PC-3 (cell line): ENCODE results near the gene ZSWIM8. TPM values are rescaled to one million over a fixed set of nuclear protein-coding genes. Genes with fewer than 3 reads are reported as not detected.

Source experiments
- ATAC-seq: fragments of 200-7000 bp; cut with Tn5 transposase; 2 replicates; pipeline ENCODE4 v1.9.1; 2020; ENCODE audit warnings: mild to moderate bottlenecking, moderate library complexity
- BruUV-seq: library from RNA; stranded (reverse); fragments of 400-500 nt; replicated peaks from 2 replicates; lab custom pipeline; 2021; lab: Mats Ljungman, UMichigan
- CTCF ChIA-PET: fragments of 300-600 bp; sonication (Branson Sonifier 250); formaldehyde crosslinking; loops from one replicate; lab custom pipeline; 2022; ENCODE audit warnings: antibody characterized with exemption; lab: Charles Lee
- POLR2A ChIA-PET: fragments of 300-600 bp; sonication (Branson Sonifier 250); formaldehyde crosslinking; loops from one replicate; lab custom pipeline; 2022; ENCODE audit warnings: antibody characterized with exemption; ENCODE audit not compliant: unreplicated experiment; lab: Charles Lee
- DNase-seq: peaks from one replicate; pipeline ENCODE4 v3.0.0-alpha.2; 2015
- H2AFZ ChIP-seq: fragments of 300-600 bp; sonication (generic); 2 replicates; pipeline ENCODE4 v1.6.0; 2016; ENCODE audit warnings: antibody characterized with exemption, low read length
- H3F3A ChIP-seq: fragments of 300-600 bp; sonication (generic); one replicate; pipeline ENCODE4 v1.6.0; 2017; ENCODE audit warnings: antibody characterized with exemption, low read length, control low read depth, mild to moderate bottlenecking; ENCODE audit not compliant: unreplicated experiment
- H3K27ac ChIP-seq: fragments of 300-600 bp; sonication (generic); 2 replicates; pipeline ENCODE4 v1.5.1; 2016; ENCODE audit warnings: mild to moderate bottlenecking, low read length
- H3K27me3 ChIP-seq: fragments of 300-600 bp; sonication (generic); 2 replicates; pipeline ENCODE4 v1.6.1; 2016; ENCODE audit warnings: low read length, mixed read lengths
- H3K36me3 ChIP-seq: fragments of 300-600 bp; sonication (generic); 2 replicates; pipeline ENCODE4 v1.6.1; 2016; ENCODE audit warnings: low read depth, mixed run types, low read length, mixed read lengths
- H3K4me1 ChIP-seq: fragments of 300-600 bp; sonication (generic); 2 replicates; pipeline ENCODE4 v1.5.1; 2016; ENCODE audit warnings: low read length; ENCODE audit not compliant: insufficient read depth
- H3K4me2 ChIP-seq: fragments of 300-600 bp; sonication (generic); 2 replicates; pipeline ENCODE4 v1.6.0; 2016; ENCODE audit warnings: low read length
- H3K4me3 ChIP-seq: fragments of 300-600 bp; sonication (generic); 2 replicates; pipeline ENCODE4 v1.5.1; 2016; ENCODE audit warnings: mild to moderate bottlenecking, low read length, mixed read lengths
- H3K79me2 ChIP-seq: fragments of 300-600 bp; sonication (generic); 2 replicates; pipeline ENCODE4 v1.6.1; 2017; ENCODE audit warnings: low read length, mixed read lengths
- H3K9ac ChIP-seq: fragments of 300-600 bp; sonication (generic); 2 replicates; pipeline ENCODE4 v1.6.0; 2016; ENCODE audit warnings: mild to moderate bottlenecking, low read length
- H3K9me2 ChIP-seq: fragments of 300-600 bp; sonication (generic); replicated peaks from 2 replicates; pipeline ENCODE4 v1.6.1; 2016; ENCODE audit warnings: mixed run types, low read length, mixed read lengths
- H3K9me3 ChIP-seq: fragments of 300-600 bp; sonication (generic); 2 replicates; pipeline ENCODE4 v1.6.1; 2016; ENCODE audit warnings: low read length, mixed read lengths
- H4K20me1 ChIP-seq: fragments of 300-600 bp; sonication (generic); 2 replicates; pipeline ENCODE4 v1.6.1; 2016; ENCODE audit warnings: low read length, mixed read lengths
- EZH2 ChIP-seq: fragments of 300-600 bp; sonication (generic); IDR thresholded peaks from one replicate; pipeline ENCODE4 v1.6.1; 2017; ENCODE audit warnings: antibody characterized with exemption, mild to moderate bottlenecking, low read length; ENCODE audit not compliant: unreplicated experiment
- EZH2phosphoT487 ChIP-seq: fragments of 300-600 bp; sonication (generic); IDR thresholded peaks from 2 replicates; pipeline ENCODE4 v1.6.1; 2018; ENCODE audit warnings: mild to moderate bottlenecking, antibody characterized with exemption, low read length, borderline replicate concordance
- intact Hi-C: fragments of 100-400 bp; cut with micrococcal nuclease; formaldehyde crosslinking; loops from 2 replicates; pipeline ENCODE4 v1.9.0; 2023
- total RNA-seq: library from RNA; depleted of rRNA; stranded (reverse); fragments of >200 nt; gene quantifications from 2 replicates; pipeline ENCODE4 v1.2.3, GENCODE V29; 2014
- TF ChIP-seq, protein P1 (sequence below): fragments of 300-600 bp; sonication (generic); conservative IDR thresholded peaks from 2 replicates; pipeline ENCODE4 v1.5.1; 2017; ENCODE audit warnings: antibody characterized with exemption, low read depth, mild to moderate bottlenecking, low read length

ZSWIM8 gene
- total RNA-seq, 1 experiment from 2014 or later: 152 TPM

DNA sequence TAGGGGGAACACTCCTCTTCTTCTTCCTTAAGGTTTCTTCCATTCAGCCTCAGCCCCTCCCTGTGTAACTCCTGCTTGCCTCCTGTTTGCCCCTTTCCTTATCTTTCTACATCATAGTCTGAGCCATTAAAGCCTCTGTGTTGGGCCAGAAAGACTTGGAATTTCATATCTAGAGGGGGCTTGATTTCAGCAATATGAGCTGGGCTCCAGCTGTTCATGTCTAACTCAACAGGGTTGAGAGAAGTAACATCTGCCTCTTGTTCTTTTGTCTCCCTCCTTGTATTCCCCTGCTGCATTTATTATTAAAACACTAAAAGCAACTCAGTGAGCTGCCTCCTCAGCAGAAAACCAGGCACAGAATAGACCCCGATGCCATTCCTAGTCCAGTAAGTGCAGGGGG lies 23.6 kb upstream of the ZSWIM8 start:
- Histone ChIP-seq H2AFZ (no peak overlapping the region), H3K79me2 (peaks cover 50% of the 10 kb centered on the region), H3K4me3 (no peak overlapping the region), H3K27me3 (no peaks in the 10 kb centered on the region), H3K27ac (peak overlapping the region; percentile 56), H3K4me1 (peaks cover 34% of the 10 kb centered on the region), H3F3A (peaks cover 18% of the 10 kb centered on the region), H3K36me3 (peaks cover 86% of the 10 kb centered on the region), H3K4me2 (peak overlapping the region; percentile 50), H3K9me2 (no peaks in the 10 kb centered on the region), H3K9ac (no peak overlapping the region), H3K9me3 (no peaks in the 10 kb centered on the region), H4K20me1 (peaks cover 22% of the 10 kb centered on the region)
- POLR2A ChIA-PET: interaction anchor here (1.5 kb wide), 1 partner anchor 10 kb away, joined by 4 read pairs; a partner anchor contains a TSS
- TF ChIP-seq EZH2: no peak
- TF ChIP-seq, protein P1, sequence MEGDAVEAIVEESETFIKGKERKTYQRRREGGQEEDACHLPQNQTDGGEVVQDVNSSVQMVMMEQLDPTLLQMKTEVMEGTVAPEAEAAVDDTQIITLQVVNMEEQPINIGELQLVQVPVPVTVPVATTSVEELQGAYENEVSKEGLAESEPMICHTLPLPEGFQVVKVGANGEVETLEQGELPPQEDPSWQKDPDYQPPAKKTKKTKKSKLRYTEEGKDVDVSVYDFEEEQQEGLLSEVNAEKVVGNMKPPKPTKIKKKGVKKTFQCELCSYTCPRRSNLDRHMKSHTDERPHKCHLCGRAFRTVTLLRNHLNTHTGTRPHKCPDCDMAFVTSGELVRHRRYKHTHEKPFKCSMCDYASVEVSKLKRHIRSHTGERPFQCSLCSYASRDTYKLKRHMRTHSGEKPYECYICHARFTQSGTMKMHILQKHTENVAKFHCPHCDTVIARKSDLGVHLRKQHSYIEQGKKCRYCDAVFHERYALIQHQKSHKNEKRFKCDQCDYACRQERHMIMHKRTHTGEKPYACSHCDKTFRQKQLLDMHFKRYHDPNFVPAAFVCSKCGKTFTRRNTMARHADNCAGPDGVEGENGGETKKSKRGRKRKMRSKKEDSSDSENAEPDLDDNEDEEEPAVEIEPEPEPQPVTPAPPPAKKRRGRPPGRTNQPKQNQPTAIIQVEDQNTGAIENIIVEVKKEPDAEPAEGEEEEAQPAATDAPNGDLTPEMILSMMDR: no peak
- TF ChIP-seq EZH2phosphoT487: no peak
- CTCF ChIA-PET: interaction anchor here (0.8 kb wide), 1 partner anchor 107 kb away, joined by 3 read pairs; no protein-coding TSS in a partner anchor
- DNase-seq: no peak
- BruUV-seq: no TSS peak
- no peak for ATAC-seq
- intact Hi-C loops: loop anchor here (2.0 kb wide), 1 partner anchor 17 kb away; the partner anchor contains the start of gene SEC24C

DNA sequence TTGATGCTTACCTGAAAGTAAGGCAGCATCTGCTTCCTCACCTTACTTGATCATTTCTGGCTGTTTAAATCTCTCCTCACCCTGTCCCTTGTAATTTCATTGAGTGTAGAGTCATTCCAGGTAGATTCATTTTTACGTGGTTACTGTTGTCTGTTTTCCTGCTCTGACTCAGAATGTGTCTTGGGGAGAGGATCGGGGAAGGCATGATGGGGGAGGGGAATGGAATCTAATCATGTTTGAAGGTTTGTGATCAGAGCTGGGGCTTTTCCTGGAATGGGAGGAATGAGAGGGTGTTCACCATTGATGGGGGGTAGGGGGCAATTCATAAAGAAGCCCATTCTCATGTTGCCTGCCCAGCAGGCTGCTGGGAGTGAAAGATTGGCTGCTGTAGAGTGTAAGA lies 22.5 kb upstream of the ZSWIM8 start:
- H3K4me2 ChIP-seq: peak overlapping the region; percentile 50

More for the DNA sequence above, 22.5 kb upstream of the ZSWIM8 start:
- peak; percentile 94 for ATAC-seq
- H2AFZ ChIP-seq: no peak overlapping the region
- peaks cover 34% of the 10 kb centered on the region for H3K4me1 ChIP-seq
- H3K79me2 ChIP-seq: peaks cover 41% of the 10 kb centered on the region
- peaks cover 88% of the 10 kb centered on the region for H3K36me3 ChIP-seq
- ChIA-PET CTCF (no interaction called here), POLR2A (interaction anchor here (0.6 to 1.5 kb wide), 2 partner anchors 9 to 17 kb away, joined by 4 to 14 read pairs; a partner anchor contains a TSS)
- intact Hi-C loops: loop anchor here (1.0 to 2.0 kb wide), 2 partner anchors 9 to 18 kb away; partner anchors contain the start of gene SEC24C
- no peaks in the 10 kb centered on the region for H3K27me3 ChIP-seq
- H3K27ac ChIP-seq: peak overlapping the region; percentile 56
- peaks cover 22% of the 10 kb centered on the region for H4K20me1 ChIP-seq
- peak overlapping the region; percentile 1; the same call in 1 of the 2 replicates for H3K4me3 ChIP-seq
- TF ChIP-seq EZH2phosphoT487 (no peak), EZH2 (no peak)
- TF ChIP-seq, protein P1: no peak
- H3F3A ChIP-seq: peaks cover 18% of the 10 kb centered on the region
- no peaks in the 10 kb centered on the region for H3K9me2 ChIP-seq
- no TSS peak for BruUV-seq
- no peaks in the 10 kb centered on the region for H3K9me3 ChIP-seq
- DNase-seq: peak; percentile 99
- H3K9ac ChIP-seq: 0 out of 2 replicates have a peak overlapping the region, but pooled peaks have one; percentile 0
